ENCODE results near the gene CXorf66. TPM values are rescaled to one million over a fixed set of nuclear protein-coding genes. Genes with fewer than 3 reads are reported as not detected.
"Not testable (repeated sequence)": the region's sequence is repeated elsewhere in the genome, so short reads cannot be mapped to it uniquely, and the experiment has no call there.

CXorf66 gene
- polyA plus RNA-seq, 1 experiment: not detected

DNA sequence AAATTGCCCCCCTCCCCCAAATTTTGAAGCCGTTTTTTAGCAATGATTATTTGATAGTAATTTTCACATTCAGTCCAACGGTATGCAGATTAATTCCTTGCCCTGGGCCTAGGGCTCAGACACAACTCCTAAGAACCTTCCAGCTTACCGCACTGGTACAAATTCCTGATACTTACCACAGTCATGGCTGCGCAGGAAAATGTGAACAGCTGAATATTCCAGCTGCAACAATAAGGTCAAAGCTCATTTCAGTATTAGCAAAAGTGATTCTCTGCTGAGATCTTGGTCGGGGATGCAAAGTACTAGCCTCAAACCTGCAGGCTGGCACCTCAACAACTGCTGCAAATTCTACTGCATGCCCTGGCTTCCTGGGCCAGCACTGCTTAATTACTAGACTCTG lies 35.4 kb downstream of the CXorf66 start:
- POLR2A ChIA-PET: no interaction called here
- H3K27me3 ChIP-seq (ENCODE audit: control insufficient read depth, insufficient read depth, low read length): no peaks in the 10 kb centered on the region
- CTCF ChIA-PET: no interaction called here
- H3K36me3 ChIP-seq (ENCODE audit: control insufficient read depth, insufficient read depth, low read length): no peaks in the 10 kb centered on the region
- TF ChIP-seq, protein P1, sequence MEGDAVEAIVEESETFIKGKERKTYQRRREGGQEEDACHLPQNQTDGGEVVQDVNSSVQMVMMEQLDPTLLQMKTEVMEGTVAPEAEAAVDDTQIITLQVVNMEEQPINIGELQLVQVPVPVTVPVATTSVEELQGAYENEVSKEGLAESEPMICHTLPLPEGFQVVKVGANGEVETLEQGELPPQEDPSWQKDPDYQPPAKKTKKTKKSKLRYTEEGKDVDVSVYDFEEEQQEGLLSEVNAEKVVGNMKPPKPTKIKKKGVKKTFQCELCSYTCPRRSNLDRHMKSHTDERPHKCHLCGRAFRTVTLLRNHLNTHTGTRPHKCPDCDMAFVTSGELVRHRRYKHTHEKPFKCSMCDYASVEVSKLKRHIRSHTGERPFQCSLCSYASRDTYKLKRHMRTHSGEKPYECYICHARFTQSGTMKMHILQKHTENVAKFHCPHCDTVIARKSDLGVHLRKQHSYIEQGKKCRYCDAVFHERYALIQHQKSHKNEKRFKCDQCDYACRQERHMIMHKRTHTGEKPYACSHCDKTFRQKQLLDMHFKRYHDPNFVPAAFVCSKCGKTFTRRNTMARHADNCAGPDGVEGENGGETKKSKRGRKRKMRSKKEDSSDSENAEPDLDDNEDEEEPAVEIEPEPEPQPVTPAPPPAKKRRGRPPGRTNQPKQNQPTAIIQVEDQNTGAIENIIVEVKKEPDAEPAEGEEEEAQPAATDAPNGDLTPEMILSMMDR (IDR thresholded peaks at IDR 0.05; ENCODE audit: insufficient read depth, low read depth, low read length): no peak
- H3K4me3 ChIP-seq (ENCODE audit: low read depth, low read length): no peak overlapping the region
- DNase-seq (ENCODE audit: low read depth): no peak

DNA sequence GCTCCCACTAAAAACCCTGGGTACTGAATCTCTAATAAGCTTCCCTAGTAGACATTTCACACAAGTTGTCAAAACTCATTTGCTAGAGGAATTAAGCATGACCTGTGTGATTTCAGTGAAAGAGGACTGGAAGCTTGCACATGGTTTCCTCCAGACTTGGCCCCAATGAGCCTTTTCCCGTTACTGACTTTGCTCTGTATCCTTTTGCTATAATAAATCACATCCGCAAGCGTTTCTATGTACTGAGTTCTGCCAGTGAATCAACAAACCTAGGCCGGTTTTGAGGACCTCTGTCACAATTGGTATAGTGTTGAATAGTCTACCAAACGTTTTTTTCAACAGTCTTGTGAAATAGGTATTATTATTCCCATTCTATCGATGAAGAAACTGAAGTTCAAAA lies 40.6 kb downstream of the CXorf66 start:
- TF ChIP-seq, protein P1 (IDR thresholded peaks at IDR 0.05; ENCODE audit: insufficient read depth, low read depth, low read length): no peak
- ChIA-PET CTCF (interaction anchor here (1.1 kb wide), 1 partner anchor 22 kb away, joined by 3 read pairs; no protein-coding TSS in a partner anchor), POLR2A (no interaction called here)
- Histone ChIP-seq H3K36me3 (ENCODE audit: control insufficient read depth, insufficient read depth, low read length) (no peaks in the 10 kb centered on the region), H3K27me3 (ENCODE audit: control insufficient read depth, insufficient read depth, low read length) (no peaks in the 10 kb centered on the region), H3K4me3 (ENCODE audit: low read depth, low read length) (no peak overlapping the region)
- DNase-seq (ENCODE audit: low read depth): no peak

DNA sequence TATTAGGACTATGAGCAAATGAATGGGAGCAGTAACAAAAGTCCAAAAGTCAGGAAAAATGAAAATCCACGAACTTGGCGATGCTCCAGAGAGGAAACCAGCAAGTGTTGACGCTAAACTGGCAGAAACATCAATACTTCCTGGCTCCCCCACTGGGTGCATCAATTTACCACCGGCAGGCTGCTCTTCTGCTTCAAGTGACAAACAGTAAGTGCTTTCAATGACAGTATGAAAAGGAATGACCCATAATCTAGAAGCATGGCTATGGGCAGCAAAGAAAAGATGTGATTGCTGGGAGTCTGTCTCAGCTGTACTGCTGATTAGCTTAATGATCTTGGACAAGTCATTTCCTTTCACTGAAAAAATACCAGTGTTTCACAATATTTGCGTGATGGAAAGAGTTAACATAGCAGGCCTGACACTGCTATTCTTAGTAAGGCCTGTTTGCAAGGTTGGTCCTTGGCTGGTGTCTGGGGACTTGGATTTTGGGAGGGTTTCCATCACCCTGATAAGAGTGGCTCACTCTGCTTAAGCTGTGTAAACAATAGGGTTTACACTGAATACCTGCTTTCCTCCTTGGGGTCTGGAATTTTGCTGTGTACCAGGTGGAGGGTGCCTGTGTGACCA lies 41.1 kb downstream of the CXorf66 start:
- ChIA-PET POLR2A (no interaction called here), CTCF (interaction anchor here (1.1 kb wide), 1 partner anchor 21 kb away, joined by 3 read pairs; no protein-coding TSS in a partner anchor)
- TF ChIP-seq, protein P1 (IDR thresholded peaks at IDR 0.05; ENCODE audit: insufficient read depth, low read depth, low read length): no peak
- no peak overlapping the region for H3K4me3 ChIP-seq (ENCODE audit: low read depth, low read length)
- no peak for DNase-seq (ENCODE audit: low read depth)
- H3K27me3 ChIP-seq (ENCODE audit: control insufficient read depth, insufficient read depth, low read length): no peaks in the 10 kb centered on the region
- no peaks in the 10 kb centered on the region for H3K36me3 ChIP-seq (ENCODE audit: control insufficient read depth, insufficient read depth, low read length)

DNA sequence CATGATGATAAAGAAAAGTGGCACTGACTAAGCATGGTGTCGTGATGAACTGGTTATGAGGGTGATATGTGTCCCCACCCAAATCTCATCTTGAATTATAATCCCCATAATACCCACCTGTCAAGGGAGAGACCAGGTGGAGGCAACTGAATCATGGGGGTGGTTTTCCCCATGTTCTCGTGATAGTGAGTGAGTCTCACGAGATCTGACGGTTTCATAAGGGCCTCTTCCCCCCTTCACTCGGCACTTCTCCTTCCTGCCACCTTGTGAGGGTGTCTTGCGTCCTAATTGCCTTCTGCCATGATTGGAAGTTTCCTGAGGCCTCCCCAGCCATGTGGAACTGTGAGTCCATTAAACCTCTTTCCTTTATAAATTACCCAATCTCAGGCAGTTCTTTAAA lies 44.2 kb downstream of the CXorf66 start:
- DNase-seq (ENCODE audit: low read depth); POLR2A ChIA-PET; CTCF ChIA-PET; H3K27me3 ChIP-seq (ENCODE audit: control insufficient read depth, insufficient read depth, low read length); H3K4me3 ChIP-seq (ENCODE audit: low read depth, low read length); H3K36me3 ChIP-seq (ENCODE audit: control insufficient read depth, insufficient read depth, low read length): not testable (repeated sequence)

DNA sequence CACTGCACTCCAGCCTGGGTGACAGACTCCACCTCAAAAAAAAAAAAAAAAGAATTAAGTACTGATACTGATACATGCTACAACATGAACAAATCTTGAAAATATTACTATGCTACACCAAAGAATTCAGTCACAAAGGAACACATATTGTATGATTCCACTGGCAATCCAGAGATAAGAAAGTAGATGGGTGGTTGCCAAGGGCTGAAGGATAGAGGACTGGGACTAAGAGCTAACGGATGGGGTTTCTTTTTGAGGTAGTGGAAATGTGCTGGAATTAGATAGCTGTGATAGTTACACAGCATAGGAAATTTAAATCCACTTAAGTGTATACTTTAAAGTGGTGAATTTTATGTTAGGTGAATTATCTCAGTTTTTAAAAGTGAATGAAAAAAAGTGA lies 45.0 kb downstream of the CXorf66 start:
- POLR2A ChIA-PET: no interaction called here

More for the DNA sequence above, 45.0 kb downstream of the CXorf66 start:
- H3K36me3 ChIP-seq (ENCODE audit: control insufficient read depth, insufficient read depth, low read length): no peaks in the 10 kb centered on the region
- no peaks in the 10 kb centered on the region for H3K27me3 ChIP-seq (ENCODE audit: control insufficient read depth, insufficient read depth, low read length)
- CTCF ChIA-PET: interaction anchor here (1.0 kb wide), 1 partner anchor 160 kb away, joined by 3 read pairs; no protein-coding TSS in a partner anchor
- no peak for DNase-seq (ENCODE audit: low read depth)
- TF ChIP-seq, protein P1 (IDR thresholded peaks at IDR 0.05; ENCODE audit: insufficient read depth, low read depth, low read length): no peak
- no peak overlapping the region for H3K4me3 ChIP-seq (ENCODE audit: low read depth, low read length)

Measured in BJ (cell line).